C4-2B (cell line): ENCODE measurements around the gene ADAMTS14.

Experiments
- ZFX ChIP-seq: fragments of 450-650 bp; IDR thresholded peaks from 2 replicates; pipeline ENCODE4 v1.6.1; 2017
- TF ChIP-seq, protein P1 (sequence below): fragments of 450-650 bp; conservative IDR thresholded peaks from 2 replicates; pipeline ENCODE4 v1.5.1; 2017; ENCODE audit warnings: mild to moderate bottlenecking

DNA sequence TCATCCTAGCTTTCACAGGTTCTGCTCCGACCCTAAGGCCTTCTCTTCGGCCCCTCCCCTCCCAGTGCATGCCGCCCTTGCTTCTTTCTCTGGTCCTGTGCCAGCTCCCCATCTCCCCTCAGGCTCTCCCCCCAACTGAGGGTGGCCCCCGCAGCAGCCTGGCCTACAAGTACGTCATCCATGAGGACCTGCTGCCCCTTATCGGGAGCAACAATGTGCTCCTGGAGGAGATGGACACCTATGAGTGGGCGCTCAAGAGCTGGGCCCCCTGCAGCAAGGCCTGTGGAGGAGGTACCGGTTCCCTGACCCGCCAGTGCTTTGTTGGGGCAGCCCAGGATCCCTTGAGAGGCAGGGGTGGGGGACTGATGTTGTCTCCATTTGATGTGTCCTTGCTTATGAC, 79.0 kb downstream of the ADAMTS14 start:
- TF ChIP-seq, protein P1, sequence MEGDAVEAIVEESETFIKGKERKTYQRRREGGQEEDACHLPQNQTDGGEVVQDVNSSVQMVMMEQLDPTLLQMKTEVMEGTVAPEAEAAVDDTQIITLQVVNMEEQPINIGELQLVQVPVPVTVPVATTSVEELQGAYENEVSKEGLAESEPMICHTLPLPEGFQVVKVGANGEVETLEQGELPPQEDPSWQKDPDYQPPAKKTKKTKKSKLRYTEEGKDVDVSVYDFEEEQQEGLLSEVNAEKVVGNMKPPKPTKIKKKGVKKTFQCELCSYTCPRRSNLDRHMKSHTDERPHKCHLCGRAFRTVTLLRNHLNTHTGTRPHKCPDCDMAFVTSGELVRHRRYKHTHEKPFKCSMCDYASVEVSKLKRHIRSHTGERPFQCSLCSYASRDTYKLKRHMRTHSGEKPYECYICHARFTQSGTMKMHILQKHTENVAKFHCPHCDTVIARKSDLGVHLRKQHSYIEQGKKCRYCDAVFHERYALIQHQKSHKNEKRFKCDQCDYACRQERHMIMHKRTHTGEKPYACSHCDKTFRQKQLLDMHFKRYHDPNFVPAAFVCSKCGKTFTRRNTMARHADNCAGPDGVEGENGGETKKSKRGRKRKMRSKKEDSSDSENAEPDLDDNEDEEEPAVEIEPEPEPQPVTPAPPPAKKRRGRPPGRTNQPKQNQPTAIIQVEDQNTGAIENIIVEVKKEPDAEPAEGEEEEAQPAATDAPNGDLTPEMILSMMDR = no peak
- TF ChIP-seq ZFX = no peak
